GM19193 (cell line): ENCODE results near the gene EIF3D.

Source experiments
- POLR2A ChIP-seq: IDR thresholded peaks from 4 replicates; pipeline ENCODE4 v1.6.1; 2011; ENCODE audit not compliant: insufficient read depth, insufficient read length; ENCODE audit errors: extremely low read depth

EIF3D gene

GRCh38 chr22:36561291-36561811, 32.4 kb upstream of the EIF3D start:
- no peak for TF ChIP-seq POLR2A

GRCh38 chr22:36560001-36560400, 31.0 kb upstream of the EIF3D start:
- no peak for TF ChIP-seq POLR2A

DNA sequence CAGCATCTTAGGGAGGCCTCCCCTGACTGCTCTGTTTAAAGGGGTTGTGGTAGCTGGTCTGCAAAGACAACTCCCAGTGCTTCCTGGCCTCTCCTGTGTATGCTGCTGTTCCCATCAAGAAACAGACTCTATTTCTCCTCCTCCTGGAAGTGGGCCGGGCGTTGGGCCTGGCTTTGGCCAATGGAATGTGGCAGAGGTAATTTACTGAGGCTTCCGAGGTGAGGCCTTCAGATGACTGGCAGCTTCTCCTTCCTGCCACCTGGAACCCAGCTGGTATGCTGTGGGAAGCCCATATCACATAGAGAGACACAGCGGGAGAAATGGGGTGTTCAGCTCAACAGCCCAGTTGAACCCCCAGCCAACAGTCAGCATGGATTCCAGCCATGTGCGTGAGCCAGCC, 25.1 kb upstream of the EIF3D start:
- no peak for TF ChIP-seq POLR2A

- TF ChIP-seq POLR2A = no peak
These were observed 23.3 kb upstream of the EIF3D start for GRCh38 chr22:36552289-36552688.

DNA sequence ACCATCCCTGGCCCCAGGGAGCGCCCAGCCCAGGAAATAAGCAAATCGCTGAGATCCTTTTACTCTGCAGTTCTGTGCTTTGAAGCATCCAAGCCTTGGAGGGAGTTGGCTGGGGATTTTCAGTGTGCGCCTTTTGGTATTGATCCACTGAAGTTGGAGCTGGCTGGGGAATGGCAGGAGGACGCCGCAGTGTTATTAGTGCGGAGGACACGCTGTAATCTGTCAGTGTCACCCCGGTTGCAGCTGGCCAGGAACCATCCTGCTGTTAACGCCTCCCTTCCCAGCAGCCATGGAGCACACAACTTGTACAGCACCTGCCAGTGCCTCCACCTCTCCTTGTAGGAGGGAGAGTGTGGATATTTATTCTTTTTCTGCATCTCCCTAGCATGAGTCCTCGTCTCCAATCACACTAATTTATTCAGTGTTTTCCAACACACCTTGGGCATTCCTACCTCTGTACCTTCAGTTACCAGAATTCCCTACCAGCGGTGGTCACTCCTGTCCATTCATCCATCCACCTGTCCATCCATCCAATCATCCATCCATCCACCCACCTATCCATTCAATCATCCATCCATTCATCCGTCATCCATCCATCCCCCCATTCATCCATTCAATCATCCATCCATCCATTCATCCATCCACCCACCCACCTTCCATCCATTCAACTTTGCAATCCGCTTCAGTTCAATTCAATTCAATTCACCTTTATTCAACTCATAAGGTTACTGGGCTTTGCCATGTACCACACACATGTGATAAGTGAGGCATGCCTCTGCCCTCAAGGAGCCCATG, 21.9 kb upstream of the EIF3D start:
- no peak for TF ChIP-seq POLR2A

GRCh38 chr22:36549033-36549432, 20.1 kb upstream of the EIF3D start:
- no peak for TF ChIP-seq POLR2A

DNA sequence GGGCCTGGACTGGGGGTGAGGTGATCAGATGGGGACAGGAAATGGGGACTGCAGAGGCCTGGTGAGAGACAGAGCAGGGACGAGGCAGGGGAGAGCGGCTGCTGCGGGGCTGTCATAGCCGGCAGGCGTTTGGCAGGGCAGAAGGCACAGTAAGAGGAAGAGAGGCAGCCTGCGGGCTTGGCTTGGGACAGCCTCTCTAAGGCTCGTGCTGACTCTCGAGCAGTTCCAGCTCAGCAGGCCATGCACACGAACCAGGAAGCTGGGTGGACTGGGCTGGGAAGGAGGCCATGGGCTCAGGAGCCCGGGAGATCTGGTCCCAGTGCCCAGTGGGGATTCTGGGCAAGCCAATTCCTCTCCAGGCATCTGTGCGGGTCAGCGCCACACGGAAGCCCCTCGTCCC, 19.6 kb upstream of the EIF3D start:
- TF ChIP-seq POLR2A = no peak

DNA sequence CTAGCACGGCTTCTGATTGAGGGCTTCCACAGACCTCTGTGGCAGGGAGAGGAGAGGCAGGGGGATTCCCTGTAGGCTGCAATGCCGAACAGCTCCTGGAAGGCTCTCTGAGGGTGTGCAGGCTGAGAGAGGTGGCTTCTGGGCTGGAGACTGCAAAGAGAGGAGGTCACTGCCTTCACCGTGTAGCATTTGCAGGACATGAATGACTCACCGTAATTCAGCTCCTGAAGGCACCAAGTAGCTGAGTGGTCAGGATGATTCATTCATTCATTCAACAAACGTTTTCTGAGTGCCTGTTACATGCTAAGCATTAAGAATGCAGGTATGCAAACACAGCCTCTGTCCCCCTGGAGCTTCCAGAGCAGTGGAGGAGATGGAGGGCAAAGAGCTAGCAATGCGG, 18.0 kb upstream of the EIF3D start:
- TF ChIP-seq POLR2A = no peak

DNA sequence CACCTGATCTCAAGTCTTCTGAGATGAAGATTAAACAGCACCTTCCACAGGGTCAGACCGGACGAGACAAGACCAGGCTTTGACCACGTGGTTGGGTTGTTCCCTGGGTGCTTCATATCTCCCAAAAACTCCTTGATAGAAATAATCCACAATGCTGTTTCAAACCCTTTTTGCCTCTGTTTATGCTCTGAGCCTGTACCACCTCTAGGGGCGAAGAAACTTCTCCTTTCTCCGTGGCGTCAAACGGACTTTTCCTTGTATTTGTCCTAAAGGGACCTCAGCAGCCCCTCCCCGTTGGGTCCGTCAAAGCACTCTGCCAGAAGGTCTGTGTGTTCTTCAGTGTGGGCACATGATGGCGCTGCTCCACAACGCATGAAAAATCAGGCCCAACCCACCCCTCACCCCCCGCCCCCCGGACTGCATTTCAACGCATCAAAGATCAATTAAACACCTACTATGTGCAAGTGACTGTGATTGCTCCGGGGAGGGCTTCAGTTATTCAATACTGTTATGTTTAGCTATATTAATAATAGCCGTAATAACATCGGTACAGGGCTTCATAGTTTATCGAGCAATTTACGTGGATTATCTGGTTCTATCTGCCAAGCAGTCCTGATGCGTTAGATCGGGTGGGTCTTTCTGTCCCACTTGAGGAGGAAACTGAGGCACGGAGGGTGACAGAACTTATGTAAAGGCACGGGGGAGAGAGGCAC, 17.3 kb upstream of the EIF3D start:
- no peak for TF ChIP-seq POLR2A

GRCh38 chr22:36544107-36544620, 15.2 kb upstream of the EIF3D start:
- TF ChIP-seq POLR2A = no peak

GRCh38 chr22:36541831-36542411, 13.0 kb upstream of the EIF3D start:
- TF ChIP-seq POLR2A = no peak

GRCh38 chr22:36540867-36541642, 12.1 kb upstream of the EIF3D start:
- no peak for TF ChIP-seq POLR2A

DNA sequence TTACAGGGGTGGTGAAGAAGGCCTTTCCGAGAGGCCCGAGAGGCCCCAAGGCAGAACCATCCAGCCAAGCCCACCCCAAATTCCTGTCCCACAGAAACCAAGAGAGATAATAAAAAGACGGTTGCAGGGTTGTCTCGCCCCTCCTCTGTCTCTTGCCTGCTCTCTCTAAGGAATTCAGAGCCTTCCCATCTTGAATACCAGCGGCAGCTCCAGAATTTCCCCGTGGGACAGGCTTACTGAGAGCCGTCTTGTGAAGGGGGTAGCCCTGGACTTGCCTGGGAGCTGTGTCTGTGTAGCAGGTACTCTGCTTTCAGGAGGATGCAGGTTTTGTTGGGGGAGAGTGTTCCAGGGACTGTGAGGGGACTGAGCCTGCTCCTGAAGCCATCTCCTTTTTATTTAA, 9.6 kb upstream of the EIF3D start:
- no peak for TF ChIP-seq POLR2A

GRCh38 chr22:36536717-36537116, 7.8 kb upstream of the EIF3D start:
- no peak for TF ChIP-seq POLR2A

DNA sequence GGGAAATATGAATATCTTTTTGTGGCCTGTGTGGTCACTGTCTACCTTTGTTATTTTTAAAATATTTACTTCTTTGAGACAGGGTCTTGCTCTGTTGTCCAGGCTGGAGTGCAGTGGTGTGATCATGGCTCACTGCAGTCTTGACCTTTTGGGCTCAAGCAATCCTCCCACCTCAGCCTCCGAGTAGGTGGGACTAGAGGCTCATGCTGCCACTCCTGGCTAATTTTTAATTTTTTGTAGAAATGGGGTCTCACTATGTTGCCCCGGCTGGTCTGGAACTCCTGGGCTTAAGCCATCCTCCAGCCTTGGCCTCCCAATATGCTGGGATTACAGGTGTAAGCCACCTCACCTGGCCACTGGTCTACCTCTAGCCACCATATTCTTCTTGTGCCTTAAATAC, 3.5 kb upstream of the EIF3D start:
- TF ChIP-seq POLR2A = no peak
